GM08714 (cell line): ENCODE measurements around the gene SOHLH1.
"Not testable (repeated sequence)": the region's sequence is repeated elsewhere in the genome, so short reads cannot be mapped to it uniquely, and the experiment has no call there.

ENCODE experiments used
- H3K4me3 ChIP-seq: fragments of 200-500 bp; sonication (Bioruptor generic); 2 replicates; pipeline ENCODE4 v1.5.1; 2014; ENCODE audit warnings: mild to moderate bottlenecking, low read length, inconsistent platforms
- ZNF274 ChIP-seq: IDR thresholded peaks from 2 replicates; pipeline ENCODE4 v1.6.1; 2012; ENCODE audit warnings: mild to moderate bottlenecking, low read depth, low read length

The SOHLH1 gene

GRCh38 chr9:135670721-135671590 is 28.3 kb downstream of the SOHLH1 start:
- no peak overlapping the region for H3K4me3 ChIP-seq
- no peak for TF ChIP-seq ZNF274

GRCh38 chr9:135669616-135670285 is 29.5 kb downstream of the SOHLH1 start:
- no peak for TF ChIP-seq ZNF274
- no peak overlapping the region for H3K4me3 ChIP-seq

GRCh38 chr9:135669018-135669417 is 30.3 kb downstream of the SOHLH1 start:
- H3K4me3 ChIP-seq, result not testable (repeated sequence)

GRCh38 chr9:135667463-135668001 is 31.7 kb downstream of the SOHLH1 start:
- no peak overlapping the region for H3K4me3 ChIP-seq
- TF ChIP-seq ZNF274, result no peak

GRCh38 chr9:135666534-135667462 is 32.5 kb downstream of the SOHLH1 start:
- no peak for TF ChIP-seq ZNF274

GRCh38 chr9:135665795-135666189 is 33.5 kb downstream of the SOHLH1 start:
- TF ChIP-seq ZNF274, result no peak
- no peak overlapping the region for H3K4me3 ChIP-seq

More at GRCh38 chr9:135666534-135667462, 32.5 kb downstream of the SOHLH1 start:
- no peak overlapping the region for H3K4me3 ChIP-seq

GRCh38 chr9:135664801-135665794 is 34.2 kb downstream of the SOHLH1 start:
- H3K4me3 ChIP-seq, result no peak overlapping the region
- no peak for TF ChIP-seq ZNF274

GRCh38 chr9:135664266-135664665 is 35.0 kb downstream of the SOHLH1 start:
- no peak for TF ChIP-seq ZNF274
- no peak overlapping the region for H3K4me3 ChIP-seq

GRCh38 chr9:135663857-135664256 is 35.4 kb downstream of the SOHLH1 start:
- H3K4me3 ChIP-seq, result no peak overlapping the region
- TF ChIP-seq ZNF274, result no peak

- no peak overlapping the region for H3K4me3 ChIP-seq
- TF ChIP-seq ZNF274, result no peak
Observed at GRCh38 chr9:135663451-135663770, 35.9 kb downstream of the SOHLH1 start.

GRCh38 chr9:135662758-135663450 is 36.4 kb downstream of the SOHLH1 start, which contains the start of gene LCN9:
LCN9 (plus strand) TSS chr9:135663309; CDS start chr9:135663322, 13 bp downstream.
- TF ChIP-seq ZNF274, result no peak
- H3K4me3 ChIP-seq, result no peak within 1 kb of the TSS

GRCh38 chr9:135661816-135662560 is 37.3 kb downstream of the SOHLH1 start:
- TF ChIP-seq ZNF274, result no peak

More at GRCh38 chr9:135661816-135662560, 37.3 kb downstream of the SOHLH1 start:
- H3K4me3 ChIP-seq, result no peak overlapping the region
